Fibroblast of pulmonary artery (primary cell): ENCODE data around the gene AADACL4.

Experiments
- DNase-seq: peaks from one replicate; pipeline ENCODE4 v3.0.0-alpha.2; 2010; ENCODE audit warnings: low read depth
- H3K4me3 ChIP-seq: replicated peaks from 2 replicates; pipeline ENCODE4 v1.5.1; 2011; ENCODE audit warnings: low read depth, mild to moderate bottlenecking, control low read depth, low read length, moderate library complexity
- CTCF ChIP-seq: IDR thresholded peaks from 2 replicates; pipeline ENCODE4 v1.5.1; 2011; ENCODE audit warnings: mild to moderate bottlenecking, control low read depth, low read length, inconsistent platforms; ENCODE audit errors: missing control alignments

The AADACL4 gene

GRCh38 chr1:12616709-12617373 is 27.0 kb upstream of the AADACL4 start:
- no peak for DNase-seq
- H3K4me3 ChIP-seq = peak overlapping the region; percentile 71
- no peak for TF ChIP-seq CTCF

GRCh38 chr1:12617511-12617900 is 26.4 kb upstream of the AADACL4 start:
- no peak for TF ChIP-seq CTCF
- DNase-seq = no peak
- peak overlapping the region; percentile 71 for H3K4me3 ChIP-seq

DNA sequence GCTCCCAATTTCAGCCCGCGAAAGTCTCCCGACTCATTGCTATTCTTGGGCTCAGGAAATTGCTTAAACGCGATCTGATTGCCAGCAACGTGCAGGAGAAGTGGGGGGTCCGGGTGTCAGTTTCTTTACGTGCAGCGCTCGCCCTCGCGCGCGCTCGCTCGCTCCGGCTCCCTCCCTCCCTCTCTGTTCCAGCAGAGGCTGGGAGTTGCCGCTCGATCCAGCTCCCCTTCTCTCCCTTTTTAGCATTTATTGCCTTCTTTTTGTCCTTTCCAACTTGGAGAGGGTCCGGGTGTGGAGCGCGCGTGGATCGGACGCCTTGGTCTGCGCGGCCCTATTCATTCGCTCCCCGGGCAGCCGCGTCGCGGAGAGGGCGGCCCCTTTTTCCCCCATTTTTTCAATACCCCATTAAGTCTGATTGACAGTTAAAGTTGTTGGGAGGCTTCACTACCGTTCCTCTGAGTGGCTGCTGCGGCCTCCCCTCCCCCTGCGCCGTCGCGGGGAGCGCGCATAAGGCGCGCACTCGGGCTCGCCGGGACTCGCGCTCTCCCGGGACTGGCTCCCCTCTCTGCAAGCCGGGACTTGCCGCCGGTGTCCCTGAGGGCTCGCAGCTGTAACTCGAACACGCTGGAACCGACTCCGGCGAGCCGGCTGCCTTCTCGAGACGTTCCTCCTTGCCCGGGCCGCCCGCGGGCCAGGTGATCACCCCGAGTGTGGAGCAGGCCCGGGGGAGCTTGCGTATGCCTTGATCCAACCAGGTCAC is 25.8 kb upstream of the AADACL4 start, which contains the start of gene DHRS3:
Gene DHRS3 (minus strand): TSS at position 310 of the 760 bp plus-strand sequence. CDS start 862 bp downstream, outside the sequence.
- peak; percentile 78 for DNase-seq
- peak within 1 kb of the TSS; percentile 71 for H3K4me3 ChIP-seq
- TF ChIP-seq CTCF = no peak

DNA sequence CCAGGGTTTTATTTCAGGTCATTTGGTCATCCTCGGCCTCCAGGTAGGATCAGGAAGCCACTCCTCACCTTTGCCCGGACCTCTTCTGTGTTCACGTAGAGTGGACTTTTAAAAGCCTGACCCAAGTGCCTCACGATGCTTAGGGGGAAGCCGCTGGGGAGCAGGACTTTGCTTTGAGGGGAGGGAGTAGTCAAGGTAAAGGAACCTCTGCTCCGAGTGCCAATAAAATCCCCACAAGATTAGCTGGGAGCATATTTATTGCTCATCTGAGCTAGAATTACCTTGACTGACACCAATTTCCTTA is 25.3 kb upstream of the AADACL4 start:
- peak overlapping the region; percentile 71 for H3K4me3 ChIP-seq
- no peak for TF ChIP-seq CTCF
- no peak for DNase-seq

DNA sequence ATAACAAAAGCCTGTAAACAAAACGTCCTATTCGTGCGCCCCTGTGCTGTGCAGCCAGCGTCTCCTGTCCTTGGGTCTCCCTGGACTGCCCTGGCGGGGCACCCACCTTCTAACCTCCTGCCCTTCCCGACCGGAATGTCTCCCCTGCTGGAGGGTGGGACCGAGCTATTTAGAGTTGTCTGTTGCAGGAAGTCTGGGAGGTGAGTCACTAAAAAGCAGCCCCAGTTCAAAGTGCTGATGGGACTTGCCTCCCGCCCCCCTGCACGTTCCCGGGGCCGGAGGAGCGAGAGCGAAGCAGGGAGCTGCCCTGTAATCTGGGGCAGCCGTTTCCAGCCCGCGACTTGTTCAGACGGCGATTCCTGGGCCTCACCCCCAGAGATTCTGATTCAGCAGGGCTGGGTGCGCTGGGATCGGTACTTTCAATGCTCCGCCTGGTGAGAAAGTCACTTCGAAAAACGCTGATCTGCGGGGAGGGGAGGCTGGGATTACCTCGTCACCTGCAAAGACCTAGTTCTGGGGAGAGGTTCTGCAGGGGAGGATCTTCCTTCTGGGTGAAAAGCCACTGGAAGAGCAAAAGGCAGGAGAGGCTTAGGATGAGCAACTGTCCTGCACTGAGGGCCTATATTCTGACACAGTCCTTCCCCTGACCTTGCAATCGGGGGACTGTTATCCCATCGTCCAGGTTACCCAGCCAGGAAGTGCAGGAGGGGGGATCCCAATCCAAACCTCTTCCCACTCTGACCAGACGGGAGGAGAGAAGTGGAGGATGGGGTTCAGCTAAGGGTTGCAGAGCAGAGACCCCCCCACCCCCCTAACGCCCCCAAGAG is 24.7 kb upstream of the AADACL4 start:
- peak overlapping the region; percentile 71 for H3K4me3 ChIP-seq
- TF ChIP-seq CTCF = no peak
- peak; percentile 74 for DNase-seq

- DNase-seq = peak; percentile 92
- H3K4me3 ChIP-seq = no peak overlapping the region
- TF ChIP-seq CTCF = peak; percentile 89
Observed at GRCh38 chr1:12619792-12620487, 23.9 kb upstream of the AADACL4 start.
